GM23338 (cell line): Measurements from ENCODE around the gene TCEAL6. TPM values are rescaled to one million over a fixed set of nuclear protein-coding genes. Genes with fewer than 3 reads are reported as not detected.

Experiments
- ATAC-seq: fragments of 200-7000 bp; cut with Tn5 transposase; 3 replicates; pipeline ENCODE4 v1.9.1; 2020
- DNase-seq: peaks from one replicate; pipeline ENCODE4 v3.0.0-alpha.2; 2015; ENCODE audit warnings: low spot score
- H2AFZ ChIP-seq: fragments of 200-600 bp; sonication (generic); 2 replicates; pipeline ENCODE4 v1.8.0; 2016; ENCODE audit warnings: antibody characterized with exemption, mild to moderate bottlenecking, moderate library complexity
- H3F3A ChIP-seq: fragments of 200-600 bp; sonication (generic); replicated peaks from 2 replicates; pipeline ENCODE4 v1.8.0; 2017; ENCODE audit warnings: antibody characterized with exemption, mixed run types, low read depth
- H3K27ac ChIP-seq: fragments of 200-600 bp; sonication (generic); 2 replicates; pipeline ENCODE4 v1.6.1; 2016; ENCODE audit warnings: low read depth
- H3K27me3 ChIP-seq: fragments of 200-600 bp; sonication (generic); 2 replicates; pipeline ENCODE4 v1.8.0; 2016; ENCODE audit warnings: mild to moderate bottlenecking, mixed run types, moderate library complexity; ENCODE audit not compliant: insufficient read depth
- H3K36me3 ChIP-seq: fragments of 200-600 bp; sonication (generic); 2 replicates; pipeline ENCODE4 v1.8.0; 2016; ENCODE audit warnings: mild to moderate bottlenecking; ENCODE audit not compliant: insufficient read depth
- H3K4me1 ChIP-seq: fragments of 200-600 bp; sonication (generic); 2 replicates; pipeline ENCODE4 v1.8.0; 2016; ENCODE audit warnings: mild to moderate bottlenecking, moderate library complexity; ENCODE audit not compliant: insufficient read depth
- H3K4me2 ChIP-seq: fragments of 200-600 bp; sonication (generic); 2 replicates; pipeline ENCODE4 v1.7.1; 2017; ENCODE audit warnings: mixed run types
- H3K4me3 ChIP-seq: fragments of 200-600 bp; sonication (generic); 2 replicates; pipeline ENCODE4 v1.6.1; 2016; ENCODE audit warnings: mixed run types
- H3K79me2 ChIP-seq: fragments of 200-600 bp; sonication (generic); replicated peaks from 2 replicates; pipeline ENCODE4 v1.8.0; 2017; ENCODE audit warnings: mild to moderate bottlenecking; ENCODE audit not compliant: insufficient read depth
- H3K9me2 ChIP-seq: fragments of 200-600 bp; sonication (generic); 2 replicates; pipeline ENCODE4 v1.8.0; 2017; ENCODE audit not compliant: insufficient read depth
- H4K20me1 ChIP-seq: fragments of 200-600 bp; sonication (generic); replicated peaks from 2 replicates; pipeline ENCODE4 v1.8.0; 2017; ENCODE audit warnings: mild to moderate bottlenecking; ENCODE audit not compliant: insufficient read depth
- H3K27ac Mint-ChIP-seq: 2 replicates; pipeline ENCODE4 v1.8.0; 2020; ENCODE audit warnings: inconsistent platforms, mild to moderate bottlenecking, moderate library complexity, mixed read lengths
- H3K27me3 Mint-ChIP-seq: 3 replicates; pipeline ENCODE4 v1.8.0; 2022; ENCODE audit warnings: low read depth, mild to moderate bottlenecking, moderate library complexity, mixed read lengths, inconsistent platforms; ENCODE audit not compliant: insufficient read depth, poor library complexity
- H3K36me3 Mint-ChIP-seq: 3 replicates; pipeline ENCODE4 v1.8.0; 2021; ENCODE audit warnings: low read depth, mild to moderate bottlenecking, inconsistent platforms, moderate library complexity, mixed read lengths
- H3K4me1 Mint-ChIP-seq: 3 replicates; pipeline ENCODE4 v1.8.0; 2020; ENCODE audit warnings: mild to moderate bottlenecking, inconsistent platforms, mixed read lengths
- H3K4me3 Mint-ChIP-seq: 3 replicates; pipeline ENCODE4 v1.8.0; 2021; ENCODE audit warnings: moderate library complexity, mild to moderate bottlenecking, inconsistent platforms, mixed read lengths
- H3K9me3 Mint-ChIP-seq: 3 replicates; pipeline ENCODE4 v1.8.0; 2020; ENCODE audit warnings: moderate library complexity, mild to moderate bottlenecking, inconsistent platforms, mixed read lengths
- CREB1 ChIP-seq: fragments of 250-450 bp; sonication (Bioruptor Pico); IDR thresholded peaks from 2 replicates; pipeline ENCODE4 v1.5.0; 2020; ENCODE audit warnings: low read depth, mild to moderate bottlenecking, moderate library complexity
- EZH2 ChIP-seq: fragments of 200-600 bp; sonication (generic); IDR thresholded peaks from one replicate; pipeline ENCODE4 v1.8.0; 2017; ENCODE audit warnings: antibody characterized with exemption, mild to moderate bottlenecking, low read depth; ENCODE audit not compliant: unreplicated experiment
- EZH2phosphoT487 ChIP-seq: fragments of 200-600 bp; sonication (generic); IDR thresholded peaks from one replicate; pipeline ENCODE4 v1.8.1; 2018; ENCODE audit warnings: antibody characterized with exemption; ENCODE audit not compliant: unreplicated experiment
- JUNB ChIP-seq: IDR thresholded peaks from one replicate; pipeline ENCODE4 v1.6.1; 2016; ENCODE audit warnings: antibody characterized with exemption; ENCODE audit not compliant: unreplicated experiment
- NANOG ChIP-seq: IDR thresholded peaks from 2 replicates; pipeline ENCODE4 v1.6.1; 2016; ENCODE audit warnings: antibody characterized with exemption, borderline replicate concordance
- POLR2AphosphoS5 ChIP-seq: IDR thresholded peaks from 2 replicates; pipeline ENCODE4 v1.6.1; 2016; ENCODE audit warnings: antibody characterized with exemption, low read depth
- STAT1 ChIP-seq: IDR thresholded peaks from one replicate; pipeline ENCODE4 v1.6.1; 2016; ENCODE audit warnings: antibody characterized with exemption; ENCODE audit not compliant: unreplicated experiment
- ZNF114 ChIP-seq: fragments of 250-450 bp; sonication (Bioruptor Pico); IDR thresholded peaks from 2 replicates; pipeline ENCODE4 v1.5.0; 2020; ENCODE audit warnings: mild to moderate bottlenecking, moderate library complexity
- ZNF331 ChIP-seq: fragments of 250-450 bp; sonication (Bioruptor Pico); IDR thresholded peaks from 2 replicates; pipeline ENCODE4 v1.5.0; 2020; ENCODE audit warnings: low read depth, mild to moderate bottlenecking, moderate library complexity
- polyA plus RNA-seq: library from polyadenylated mRNA; unstranded; fragments of >200 nt; fragmentation: Nextera tagmentation; extraction: Ambion mirVana; gene quantifications from 2 replicates; pipeline ENCODE4 v1.2.1, GENCODE V29; 2016
- total RNA-seq: library from RNA; depleted of rRNA; stranded (reverse); fragments of >200 nt; shearing (Covaris generic); gene quantifications from 2 replicates; pipeline ENCODE4 v1.2.3, GENCODE V29; 2014
- TF ChIP-seq, protein P1 (sequence below): IDR thresholded peaks from one replicate; pipeline ENCODE4 v1.6.1; 2018; ENCODE audit warnings: antibody characterized with exemption; ENCODE audit not compliant: unreplicated experiment
- TF ChIP-seq, protein P2 (sequence below): IDR thresholded peaks from 2 replicates; pipeline ENCODE4 v1.6.1; 2016; ENCODE audit warnings: antibody characterized with exemption
- TF ChIP-seq, protein P3 (sequence below): fragments of 250-450 bp; sonication (Bioruptor Pico); IDR thresholded peaks from 2 replicates; pipeline ENCODE4 v1.5.0; 2020; ENCODE audit warnings: mild to moderate bottlenecking, moderate library complexity
- TF ChIP-seq, protein P4 (sequence below), 2 experiments: fragments of 200-600 bp in 1 of 2; sonication (generic) in 1 of 2; conservative IDR thresholded peaks; 2 replicates each; pipeline versions ENCODE4 v1.5.1 to v1.6.1; 2016 to 2017; ENCODE audit warnings: antibody characterized with exemption in 2 of 2, low read depth in 2 of 2, mild to moderate bottlenecking in 2 of 2, moderate library complexity in 1 of 2

TCEAL6 gene
- total and polyA plus RNA-seq, 2 experiments from 2014 or later: 0.24 to 1.2 TPM

DNA sequence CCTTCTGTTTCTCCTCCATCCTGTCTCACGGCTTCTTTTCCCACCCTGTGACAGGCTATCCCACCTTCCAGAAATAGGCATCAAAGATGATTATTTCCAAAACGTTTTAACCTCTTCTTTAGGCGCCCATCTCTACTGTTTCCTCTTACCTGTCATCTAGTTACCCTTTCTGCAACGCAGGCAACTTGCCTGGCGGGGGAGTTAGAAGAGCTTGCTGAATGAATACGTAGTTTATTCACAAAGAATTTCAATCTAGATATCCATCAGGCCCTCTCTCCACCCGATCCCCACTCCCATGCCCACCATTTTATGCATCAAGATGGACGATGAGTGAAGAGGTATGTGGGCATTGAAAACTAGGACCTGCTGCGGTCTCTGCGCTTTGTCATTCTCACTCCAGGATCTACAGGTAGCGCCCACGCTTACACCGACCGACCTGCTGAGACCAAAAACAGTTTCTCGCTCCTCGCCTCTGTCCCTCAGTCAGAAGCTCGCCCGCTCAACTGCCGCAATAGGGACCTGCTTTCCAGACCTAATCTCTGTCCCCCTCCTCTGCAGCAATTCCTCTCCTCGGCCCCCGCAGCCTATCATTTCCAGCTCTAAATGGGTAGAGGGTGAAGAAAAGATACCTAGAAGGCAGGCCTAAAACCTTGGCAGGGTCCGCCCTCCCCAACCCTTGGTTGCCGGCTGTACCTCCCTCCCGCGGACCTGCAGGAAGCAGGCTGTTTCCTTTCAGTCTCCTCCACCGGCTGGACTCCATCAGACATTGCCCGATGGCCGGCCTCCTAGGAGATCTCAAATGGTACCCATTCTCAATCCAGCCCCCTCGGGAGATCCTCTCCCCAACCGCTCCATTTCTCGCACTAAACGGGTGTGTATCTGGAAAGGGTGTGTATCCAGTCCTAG is 12.9 kb upstream of the TCEAL6 start:
- peak overlapping the region; percentile 99 for H3K4me3 Mint-ChIP-seq
- H3K4me1 ChIP-seq: peaks cover 4% of the 10 kb centered on the region
- H3K4me1 Mint-ChIP-seq: 0 out of 3 replicates have a peak, but pooled peaks cover 2% of the 10 kb centered on the region
- H3K27me3 ChIP-seq: peaks cover 4% of the 10 kb centered on the region
- peak overlapping the region; percentile 72; the same call in 1 of the 2 replicates for H2AFZ ChIP-seq
- no peak for TF ChIP-seq ZNF114 (CRISPR knock-in tag)
- TF ChIP-seq, protein P1, sequence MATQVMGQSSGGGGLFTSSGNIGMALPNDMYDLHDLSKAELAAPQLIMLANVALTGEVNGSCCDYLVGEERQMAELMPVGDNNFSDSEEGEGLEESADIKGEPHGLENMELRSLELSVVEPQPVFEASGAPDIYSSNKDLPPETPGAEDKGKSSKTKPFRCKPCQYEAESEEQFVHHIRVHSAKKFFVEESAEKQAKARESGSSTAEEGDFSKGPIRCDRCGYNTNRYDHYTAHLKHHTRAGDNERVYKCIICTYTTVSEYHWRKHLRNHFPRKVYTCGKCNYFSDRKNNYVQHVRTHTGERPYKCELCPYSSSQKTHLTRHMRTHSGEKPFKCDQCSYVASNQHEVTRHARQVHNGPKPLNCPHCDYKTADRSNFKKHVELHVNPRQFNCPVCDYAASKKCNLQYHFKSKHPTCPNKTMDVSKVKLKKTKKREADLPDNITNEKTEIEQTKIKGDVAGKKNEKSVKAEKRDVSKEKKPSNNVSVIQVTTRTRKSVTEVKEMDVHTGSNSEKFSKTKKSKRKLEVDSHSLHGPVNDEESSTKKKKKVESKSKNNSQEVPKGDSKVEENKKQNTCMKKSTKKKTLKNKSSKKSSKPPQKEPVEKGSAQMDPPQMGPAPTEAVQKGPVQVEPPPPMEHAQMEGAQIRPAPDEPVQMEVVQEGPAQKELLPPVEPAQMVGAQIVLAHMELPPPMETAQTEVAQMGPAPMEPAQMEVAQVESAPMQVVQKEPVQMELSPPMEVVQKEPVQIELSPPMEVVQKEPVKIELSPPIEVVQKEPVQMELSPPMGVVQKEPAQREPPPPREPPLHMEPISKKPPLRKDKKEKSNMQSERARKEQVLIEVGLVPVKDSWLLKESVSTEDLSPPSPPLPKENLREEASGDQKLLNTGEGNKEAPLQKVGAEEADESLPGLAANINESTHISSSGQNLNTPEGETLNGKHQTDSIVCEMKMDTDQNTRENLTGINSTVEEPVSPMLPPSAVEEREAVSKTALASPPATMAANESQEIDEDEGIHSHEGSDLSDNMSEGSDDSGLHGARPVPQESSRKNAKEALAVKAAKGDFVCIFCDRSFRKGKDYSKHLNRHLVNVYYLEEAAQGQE: no peak
- TF ChIP-seq, protein P2, sequence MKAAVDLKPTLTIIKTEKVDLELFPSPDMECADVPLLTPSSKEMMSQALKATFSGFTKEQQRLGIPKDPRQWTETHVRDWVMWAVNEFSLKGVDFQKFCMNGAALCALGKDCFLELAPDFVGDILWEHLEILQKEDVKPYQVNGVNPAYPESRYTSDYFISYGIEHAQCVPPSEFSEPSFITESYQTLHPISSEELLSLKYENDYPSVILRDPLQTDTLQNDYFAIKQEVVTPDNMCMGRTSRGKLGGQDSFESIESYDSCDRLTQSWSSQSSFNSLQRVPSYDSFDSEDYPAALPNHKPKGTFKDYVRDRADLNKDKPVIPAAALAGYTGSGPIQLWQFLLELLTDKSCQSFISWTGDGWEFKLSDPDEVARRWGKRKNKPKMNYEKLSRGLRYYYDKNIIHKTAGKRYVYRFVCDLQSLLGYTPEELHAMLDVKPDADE: no peak
- TF ChIP-seq CREB1: no peak
- TF ChIP-seq, protein P3, sequence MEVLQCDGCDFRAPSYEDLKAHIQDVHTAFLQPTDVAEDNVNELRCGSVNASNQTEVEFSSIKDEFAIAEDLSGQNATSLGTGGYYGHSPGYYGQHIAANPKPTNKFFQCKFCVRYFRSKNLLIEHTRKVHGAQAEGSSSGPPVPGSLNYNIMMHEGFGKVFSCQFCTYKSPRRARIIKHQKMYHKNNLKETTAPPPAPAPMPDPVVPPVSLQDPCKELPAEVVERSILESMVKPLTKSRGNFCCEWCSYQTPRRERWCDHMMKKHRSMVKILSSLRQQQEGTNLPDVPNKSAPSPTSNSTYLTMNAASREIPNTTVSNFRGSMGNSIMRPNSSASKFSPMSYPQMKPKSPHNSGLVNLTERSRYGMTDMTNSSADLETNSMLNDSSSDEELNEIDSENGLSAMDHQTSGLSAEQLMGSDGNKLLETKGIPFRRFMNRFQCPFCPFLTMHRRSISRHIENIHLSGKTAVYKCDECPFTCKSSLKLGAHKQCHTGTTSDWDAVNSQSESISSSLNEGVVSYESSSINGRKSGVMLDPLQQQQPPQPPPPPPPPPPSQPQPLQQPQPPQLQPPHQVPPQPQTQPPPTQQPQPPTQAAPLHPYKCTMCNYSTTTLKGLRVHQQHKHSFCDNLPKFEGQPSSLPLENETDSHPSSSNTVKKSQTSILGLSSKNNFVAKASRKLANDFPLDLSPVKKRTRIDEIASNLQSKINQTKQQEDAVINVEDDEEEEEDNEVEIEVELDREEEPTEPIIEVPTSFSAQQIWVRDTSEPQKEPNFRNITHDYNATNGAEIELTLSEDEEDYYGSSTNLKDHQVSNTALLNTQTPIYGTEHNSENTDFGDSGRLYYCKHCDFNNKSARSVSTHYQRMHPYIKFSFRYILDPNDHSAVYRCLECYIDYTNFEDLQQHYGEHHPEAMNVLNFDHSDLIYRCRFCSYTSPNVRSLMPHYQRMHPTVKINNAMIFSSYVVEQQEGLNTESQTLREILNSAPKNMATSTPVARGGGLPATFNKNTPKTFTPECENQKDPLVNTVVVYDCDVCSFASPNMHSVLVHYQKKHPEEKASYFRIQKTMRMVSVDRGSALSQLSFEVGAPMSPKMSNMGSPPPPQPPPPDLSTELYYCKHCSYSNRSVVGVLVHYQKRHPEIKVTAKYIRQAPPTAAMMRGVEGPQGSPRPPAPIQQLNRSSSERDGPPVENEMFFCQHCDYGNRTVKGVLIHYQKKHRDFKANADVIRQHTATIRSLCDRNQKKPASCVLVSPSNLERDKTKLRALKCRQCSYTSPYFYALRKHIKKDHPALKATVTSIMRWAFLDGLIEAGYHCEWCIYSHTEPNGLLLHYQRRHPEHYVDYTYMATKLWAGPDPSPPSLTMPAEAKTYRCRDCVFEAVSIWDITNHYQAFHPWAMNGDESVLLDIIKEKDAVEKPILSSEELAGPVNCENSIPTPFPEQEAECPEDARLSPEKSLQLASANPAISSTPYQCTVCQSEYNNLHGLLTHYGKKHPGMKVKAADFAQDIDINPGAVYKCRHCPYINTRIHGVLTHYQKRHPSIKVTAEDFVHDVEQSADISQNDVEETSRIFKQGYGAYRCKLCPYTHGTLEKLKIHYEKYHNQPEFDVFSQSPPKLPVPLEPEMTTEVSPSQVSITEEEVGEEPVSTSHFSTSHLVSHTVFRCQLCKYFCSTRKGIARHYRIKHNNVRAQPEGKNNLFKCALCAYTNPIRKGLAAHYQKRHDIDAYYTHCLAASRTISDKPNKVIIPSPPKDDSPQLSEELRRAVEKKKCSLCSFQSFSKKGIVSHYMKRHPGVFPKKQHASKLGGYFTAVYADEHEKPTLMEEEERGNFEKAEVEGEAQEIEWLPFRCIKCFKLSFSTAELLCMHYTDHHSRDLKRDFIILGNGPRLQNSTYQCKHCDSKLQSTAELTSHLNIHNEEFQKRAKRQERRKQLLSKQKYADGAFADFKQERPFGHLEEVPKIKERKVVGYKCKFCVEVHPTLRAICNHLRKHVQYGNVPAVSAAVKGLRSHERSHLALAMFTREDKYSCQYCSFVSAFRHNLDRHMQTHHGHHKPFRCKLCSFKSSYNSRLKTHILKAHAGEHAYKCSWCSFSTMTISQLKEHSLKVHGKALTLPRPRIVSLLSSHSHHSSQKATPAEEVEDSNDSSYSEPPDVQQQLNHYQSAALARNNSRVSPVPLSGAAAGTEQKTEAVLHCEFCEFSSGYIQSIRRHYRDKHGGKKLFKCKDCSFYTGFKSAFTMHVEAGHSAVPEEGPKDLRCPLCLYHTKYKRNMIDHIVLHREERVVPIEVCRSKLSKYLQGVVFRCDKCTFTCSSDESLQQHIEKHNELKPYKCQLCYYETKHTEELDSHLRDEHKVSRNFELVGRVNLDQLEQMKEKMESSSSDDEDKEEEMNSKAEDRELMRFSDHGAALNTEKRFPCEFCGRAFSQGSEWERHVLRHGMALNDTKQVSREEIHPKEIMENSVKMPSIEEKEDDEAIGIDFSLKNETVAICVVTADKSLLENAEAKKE: no peak
- no peak for TF ChIP-seq STAT1
- no peak for TF ChIP-seq JUNB
- no peak for TF ChIP-seq EZH2
- no peak for TF ChIP-seq ZNF331 (CRISPR knock-in tag)
- TF ChIP-seq NANOG: no peak
- TF ChIP-seq EZH2phosphoT487: no peak
- no peak for TF ChIP-seq POLR2AphosphoS5
- TF ChIP-seq, protein P4, sequence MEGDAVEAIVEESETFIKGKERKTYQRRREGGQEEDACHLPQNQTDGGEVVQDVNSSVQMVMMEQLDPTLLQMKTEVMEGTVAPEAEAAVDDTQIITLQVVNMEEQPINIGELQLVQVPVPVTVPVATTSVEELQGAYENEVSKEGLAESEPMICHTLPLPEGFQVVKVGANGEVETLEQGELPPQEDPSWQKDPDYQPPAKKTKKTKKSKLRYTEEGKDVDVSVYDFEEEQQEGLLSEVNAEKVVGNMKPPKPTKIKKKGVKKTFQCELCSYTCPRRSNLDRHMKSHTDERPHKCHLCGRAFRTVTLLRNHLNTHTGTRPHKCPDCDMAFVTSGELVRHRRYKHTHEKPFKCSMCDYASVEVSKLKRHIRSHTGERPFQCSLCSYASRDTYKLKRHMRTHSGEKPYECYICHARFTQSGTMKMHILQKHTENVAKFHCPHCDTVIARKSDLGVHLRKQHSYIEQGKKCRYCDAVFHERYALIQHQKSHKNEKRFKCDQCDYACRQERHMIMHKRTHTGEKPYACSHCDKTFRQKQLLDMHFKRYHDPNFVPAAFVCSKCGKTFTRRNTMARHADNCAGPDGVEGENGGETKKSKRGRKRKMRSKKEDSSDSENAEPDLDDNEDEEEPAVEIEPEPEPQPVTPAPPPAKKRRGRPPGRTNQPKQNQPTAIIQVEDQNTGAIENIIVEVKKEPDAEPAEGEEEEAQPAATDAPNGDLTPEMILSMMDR (conservative IDR thresholded peaks at IDR 0.05; ENCODE audit: low read depth in 2 of 2): no peak
- DNase-seq (peak; percentile 11), ATAC-seq (peak; percentile 66)
- peaks cover 5% of the 10 kb centered on the region; the same call in 2 of the 3 replicates for H3K36me3 Mint-ChIP-seq
- no peaks in the 10 kb centered on the region for H3K9me2 ChIP-seq
- peaks cover 1% of the 10 kb centered on the region for H3K27me3 Mint-ChIP-seq
- peaks cover 3% of the 10 kb centered on the region; the same call in 1 of the 3 replicates for H3K9me3 Mint-ChIP-seq
- no peak overlapping the region for H3K27ac ChIP-seq
- no peaks in the 10 kb centered on the region for H3F3A ChIP-seq
- no peaks in the 10 kb centered on the region for H4K20me1 ChIP-seq
- peak overlapping the region; percentile 95 for H3K27ac Mint-ChIP-seq
- peak overlapping the region; percentile 83 for H3K4me2 ChIP-seq
- H3K4me3 ChIP-seq: peak overlapping the region; percentile 69
- no peaks in the 10 kb centered on the region for H3K36me3 ChIP-seq
- H3K79me2 ChIP-seq: no peaks in the 10 kb centered on the region
